ENCODE data around the gene SPATS2L.
A peak's percentile ranks its signal among the peaks of the same experiment; 100 is the strongest.

Gene SPATS2L

GRCh38 chr2:200306196-200306930 is at the start of gene SPATS2L (continued):
- TF ChIP-seq FEZF1 (tag by site-specific recombination; IDR thresholded peaks at IDR 0.05) (no peak), KLF7 (tag by site-specific recombination; IDR thresholded peaks at IDR 0.05; ENCODE audit: borderline replicate concordance) (peak; percentile 86; the same call in 1 of the 2 replicates), ZBTB11 (tag by site-specific recombination; conservative IDR thresholded peaks at IDR 0.05; ENCODE audit: low read depth) (peak; percentile 17; the same call in 1 of the 2 replicates), ZBTB1 (tag by site-specific recombination; IDR thresholded peaks at IDR 0.05) (no peak), GLIS2 (tag by site-specific recombination; IDR thresholded peaks at IDR 0.05) (peak; percentile 48), ZBTB17 (tag by site-specific recombination; IDR thresholded peaks at IDR 0.05) (peak; percentile 76; the same call in 1 of the 2 replicates), ZNF157 (tag by site-specific recombination; IDR thresholded peaks at IDR 0.05) (no peak), ZNF610 (tag by site-specific recombination; IDR thresholded peaks at IDR 0.05; ENCODE audit: borderline replicate concordance) (no peak), ZNF654 (tag by site-specific recombination; IDR thresholded peaks at IDR 0.05; ENCODE audit: low read depth) (no peak), ZNF366 (tag by site-specific recombination; conservative IDR thresholded peaks at IDR 0.05) (peak; percentile 66), ZNF354C (tag by site-specific recombination; IDR thresholded peaks at IDR 0.05; ENCODE audit: borderline replicate concordance, low read depth) (no peak), ZNF10 (tag by site-specific recombination; IDR thresholded peaks at IDR 0.05) (no peak), ZIC2 (tag by site-specific recombination; IDR thresholded peaks at IDR 0.05) (peak; percentile 40; the same call in 1 of the 2 replicates), CTCF (tag by site-specific recombination; IDR thresholded peaks at IDR 0.05) (peak; percentile 30; the same call in 1 of the 2 replicates), ZNF114 (tag by site-specific recombination; IDR thresholded peaks at IDR 0.05) (no peak), ZNF341 (tag by site-specific recombination; IDR thresholded peaks at IDR 0.05; ENCODE audit: low read depth) (no peak), KLF16 (tag by site-specific recombination; IDR thresholded peaks at IDR 0.05) (peak; percentile 59; the same call in 1 of the 2 replicates), YY2 (tag by site-specific recombination; IDR thresholded peaks at IDR 0.05) (no peak), KLF17 (tag by site-specific recombination; IDR thresholded peaks at IDR 0.05) (peak; percentile 76), ZBTB48 (tag by site-specific recombination; IDR thresholded peaks at IDR 0.05) (no peak), SP3 (tag by site-specific recombination; IDR thresholded peaks at IDR 0.05) (peak; percentile 65), RBAK (tag by site-specific recombination; IDR thresholded peaks at IDR 0.05) (no peak), ZBTB26 (tag by site-specific recombination; optimal IDR thresholded peaks at IDR 0.05) (peak; percentile 73), ZNF175 (tag by site-specific recombination; IDR thresholded peaks at IDR 0.05) (no peak), ZNF777 (tag by site-specific recombination; IDR thresholded peaks at IDR 0.05; ENCODE audit: borderline replicate concordance) (no peak), WT1 (tag by site-specific recombination; IDR thresholded peaks at IDR 0.05) (no peak; the same call in none of the 2 replicates), ZNF561 (tag by site-specific recombination; IDR thresholded peaks at IDR 0.05; ENCODE audit: borderline replicate concordance) (no peak), ZNF704 (tag by site-specific recombination; IDR thresholded peaks at IDR 0.05) (no peak), PBX3 (CRISPR knock-in tag; IDR thresholded peaks at IDR 0.05) (peak; percentile 28; the same call in 1 of the 2 replicates)

Data from HEK293 (cell line).